Medulla oblongata (tissue), 1 donor: ENCODE data around the gene SCN3A.

ENCODE experiments used
- DNase-seq: peaks from one replicate; pipeline ENCODE4 v3.0.0-alpha.2; 2015; ENCODE audit errors: extremely low spot score

Gene SCN3A

DNA sequence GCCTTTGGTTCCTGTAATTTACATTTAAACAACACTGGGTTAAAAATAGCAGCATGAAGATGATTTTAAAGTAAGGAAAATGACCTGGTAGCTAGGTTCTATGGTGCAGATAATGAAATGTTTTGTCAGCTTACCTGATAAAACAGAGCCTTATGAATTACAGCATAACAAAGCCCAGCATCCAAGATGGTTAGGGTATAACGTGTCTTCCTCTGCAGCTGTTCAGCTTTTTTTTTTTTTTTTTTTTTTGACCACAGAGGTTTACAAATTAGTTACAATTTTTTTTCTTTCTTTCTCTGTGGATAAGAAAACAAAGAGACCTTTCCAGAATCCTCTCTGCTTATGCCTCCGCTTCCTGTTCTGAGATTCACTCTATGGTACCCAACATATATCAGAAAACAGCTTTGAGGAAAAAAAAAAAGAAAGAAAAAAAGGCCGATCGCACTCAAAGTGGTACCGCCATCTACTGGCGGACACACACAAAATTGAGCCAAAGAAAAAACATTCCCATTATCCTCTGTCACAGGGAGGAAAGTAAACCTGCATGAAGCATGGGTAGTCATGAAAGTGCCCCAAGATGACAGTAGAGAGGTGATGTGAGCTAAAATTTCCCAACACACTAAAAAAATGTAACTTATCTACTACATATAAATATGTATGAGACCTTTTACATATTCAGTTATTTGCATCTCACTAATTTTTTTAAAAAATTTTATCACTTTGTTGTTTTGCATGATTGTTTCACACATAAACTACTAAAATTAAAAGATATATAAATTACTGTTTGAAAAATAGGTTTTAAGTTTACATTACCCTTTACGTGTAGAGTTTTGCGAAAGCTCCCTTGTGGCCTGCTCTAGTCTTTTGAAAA, at the start of gene SCN3A:
Gene SCN3A (minus strand): TSS at position 362 of the 871 bp plus-strand sequence. CDS start 27,656 bp downstream, outside the sequence.
- DNase-seq = peak; percentile 61

DNA sequence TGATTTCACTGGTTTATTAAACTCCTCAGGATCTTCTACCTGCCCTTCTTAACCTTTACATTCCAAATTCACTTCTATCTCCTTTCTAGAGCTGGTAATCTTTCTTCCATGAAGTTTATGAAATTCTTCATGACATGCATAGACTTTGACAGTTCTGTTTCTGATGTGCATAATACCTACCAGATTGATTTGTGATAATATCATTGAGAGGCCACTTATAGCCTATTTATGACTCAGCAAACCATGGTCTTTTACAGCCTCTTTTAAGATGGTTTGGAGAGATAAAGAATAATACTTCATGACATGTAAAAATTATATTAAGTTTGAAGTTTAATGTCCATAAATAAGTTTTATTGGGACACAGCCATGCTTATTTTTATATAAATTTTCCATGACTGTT, 49.3 kb upstream of the SCN3A start:
- no peak for DNase-seq

GRCh38 chr2:165251366-165251765, 47.5 kb upstream of the SCN3A start:
- no peak for DNase-seq

DNA sequence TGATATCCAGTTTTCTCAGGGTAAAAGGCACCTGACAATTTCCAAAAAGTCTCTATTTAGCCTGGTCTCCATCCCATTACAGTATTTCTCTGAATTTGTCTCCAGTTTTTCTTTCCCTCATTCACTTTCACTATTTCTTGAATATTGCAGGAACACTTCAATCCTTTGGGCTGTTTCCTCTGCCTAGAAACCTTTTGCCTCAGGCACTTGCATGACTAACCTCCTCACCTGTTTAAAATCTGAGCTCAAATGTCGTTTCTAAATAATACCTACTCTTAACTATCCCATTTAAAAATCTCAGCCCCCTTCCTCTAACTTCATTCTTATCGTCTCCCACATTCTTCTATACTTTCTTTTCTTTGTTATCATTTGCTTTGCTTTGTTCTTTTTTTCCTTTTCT, 44.4 kb upstream of the SCN3A start:
- DNase-seq = no peak

GRCh38 chr2:165245081-165245793, 41.4 kb upstream of the SCN3A start:
- no peak for DNase-seq

GRCh38 chr2:165240916-165241315, 37.1 kb upstream of the SCN3A start:
- no peak for DNase-seq

DNA sequence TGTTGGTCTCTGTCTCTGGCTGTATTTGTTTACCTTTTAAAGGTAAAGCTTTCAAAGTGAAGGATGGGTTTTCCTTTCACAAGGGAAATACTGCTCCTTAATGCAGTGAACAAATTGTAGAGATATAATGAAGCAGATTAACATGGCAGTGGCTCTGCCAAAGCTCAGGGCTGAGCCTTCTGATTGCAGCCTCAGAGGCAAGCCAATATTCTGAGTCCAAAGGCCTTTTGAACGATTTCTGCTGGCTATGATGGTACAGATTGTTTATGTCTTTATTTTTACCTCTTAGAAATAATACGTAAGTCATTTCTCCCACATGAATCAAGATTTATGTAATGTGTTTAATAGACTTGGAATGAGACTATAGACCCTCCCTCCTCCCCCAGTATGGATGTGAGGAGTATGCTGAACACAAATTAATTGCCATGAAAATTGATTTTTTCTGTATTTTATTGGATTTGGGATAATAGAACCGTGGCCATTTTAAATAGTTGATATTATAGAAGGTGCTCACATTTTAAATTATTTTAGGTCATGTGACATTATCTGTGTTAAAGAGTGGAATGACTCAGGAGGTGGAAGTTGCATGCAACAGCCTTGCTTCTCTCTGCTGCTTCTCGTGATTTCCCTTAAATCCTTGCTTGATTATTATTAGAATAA, 36.1 kb upstream of the SCN3A start:
- no peak for DNase-seq

DNA sequence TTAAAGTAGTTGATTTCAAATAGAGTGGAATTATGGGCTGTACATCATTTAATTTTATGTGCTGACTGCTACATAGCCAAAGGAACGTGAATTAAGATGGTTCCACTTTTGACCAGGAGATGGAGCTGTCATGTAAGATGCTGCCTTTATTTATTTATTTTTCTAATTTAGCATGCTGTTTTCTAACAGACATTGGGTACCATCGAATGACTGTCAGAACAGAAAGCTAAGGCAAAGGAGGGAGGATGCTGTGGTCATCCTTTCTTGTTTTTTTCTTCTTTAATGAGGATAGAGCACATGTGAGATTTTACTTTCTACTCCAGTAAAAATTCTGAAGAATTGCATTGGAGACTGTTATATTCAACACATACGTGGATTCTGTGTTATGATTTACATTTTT, 35.4 kb upstream of the SCN3A start, which contains the start of gene SCN2A:
Gene SCN2A (plus strand): TSS at position 185 of the 400 bp plus-strand sequence. CDS start 56,410 bp downstream, outside the sequence.
- peak; percentile 65 for DNase-seq

- peak; percentile 10 for DNase-seq
These were observed 34.4 kb upstream of the SCN3A start for GRCh38 chr2:165238295-165238694.

- no peak for DNase-seq
These were observed 33.2 kb upstream of the SCN3A start for GRCh38 chr2:165237056-165237455.

DNA sequence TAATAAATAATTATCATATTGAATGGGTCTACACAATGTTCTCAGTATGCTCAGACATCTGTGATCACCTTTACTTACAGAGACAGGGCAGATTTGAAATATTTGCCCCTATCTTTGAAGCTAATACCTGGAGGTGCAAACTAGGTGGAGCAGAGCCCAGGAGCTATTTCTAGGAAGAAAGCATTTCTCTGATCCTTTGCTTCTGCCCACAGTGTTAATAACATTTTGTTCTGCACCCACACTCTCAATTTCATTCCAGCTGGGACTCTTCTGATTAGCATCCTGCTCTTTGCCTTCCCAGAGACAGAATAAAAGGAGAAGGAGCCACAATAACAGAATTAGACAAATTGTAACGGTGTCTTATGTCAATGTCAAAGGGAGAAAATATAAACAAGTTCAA, 23.7 kb upstream of the SCN3A start:
- DNase-seq = no peak

DNA sequence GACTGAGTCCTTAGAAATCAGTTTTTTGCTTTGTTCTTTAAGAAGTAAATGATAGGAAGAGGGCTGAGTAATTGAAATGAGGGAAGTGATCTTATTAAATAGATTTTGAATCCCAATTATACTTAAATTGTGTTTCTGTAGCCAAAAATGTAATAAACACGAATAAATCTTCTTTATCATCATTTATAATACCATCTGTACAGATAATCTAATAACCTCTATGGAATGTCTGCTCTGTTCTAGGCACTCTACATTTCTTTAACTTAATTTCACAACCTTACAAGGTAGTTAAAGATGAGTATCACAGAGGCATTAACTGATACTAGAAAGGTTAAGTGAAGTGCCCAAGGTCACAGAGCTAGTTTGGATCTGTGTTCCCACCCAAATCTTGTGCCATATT, 21.1 kb upstream of the SCN3A start:
- no peak for DNase-seq

DNA sequence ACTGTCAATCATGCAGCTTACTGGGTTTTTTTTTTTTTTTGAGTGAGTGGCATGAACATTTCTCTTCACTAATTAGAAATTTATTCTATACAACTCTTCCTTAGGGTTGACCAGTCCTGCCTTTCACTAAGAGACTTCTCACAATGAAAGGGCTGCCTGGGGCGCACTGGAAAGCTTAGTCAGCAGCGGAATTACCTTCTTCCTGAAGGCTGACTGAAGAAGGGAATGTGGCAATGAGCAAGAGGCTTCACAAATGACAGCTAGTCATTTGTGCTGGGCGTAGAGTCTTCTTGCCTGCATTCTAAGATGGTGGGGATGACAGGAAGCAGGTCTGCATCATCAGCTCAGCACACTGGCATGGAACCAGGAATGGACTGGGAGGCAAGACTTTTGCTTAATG, 15.6 kb upstream of the SCN3A start:
- no peak for DNase-seq

DNA sequence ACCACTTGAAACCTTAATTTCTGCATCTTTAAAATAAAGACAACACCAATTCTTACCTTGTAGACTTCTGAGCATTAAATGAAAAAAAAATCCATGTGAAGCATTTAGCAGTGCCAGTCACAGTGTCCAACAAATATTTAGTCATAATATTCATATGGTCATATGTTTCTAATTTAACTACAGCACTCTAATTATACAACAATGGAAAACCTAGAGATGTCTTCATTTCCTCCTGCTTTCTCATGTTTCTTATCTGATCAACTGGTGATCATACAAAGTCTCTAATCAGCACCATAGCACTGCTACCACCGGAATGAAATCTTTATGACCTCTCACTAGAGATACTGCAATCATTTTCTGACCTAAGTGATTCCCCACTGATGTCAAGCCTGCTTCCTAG, 10.2 kb upstream of the SCN3A start:
- DNase-seq = no peak

DNA sequence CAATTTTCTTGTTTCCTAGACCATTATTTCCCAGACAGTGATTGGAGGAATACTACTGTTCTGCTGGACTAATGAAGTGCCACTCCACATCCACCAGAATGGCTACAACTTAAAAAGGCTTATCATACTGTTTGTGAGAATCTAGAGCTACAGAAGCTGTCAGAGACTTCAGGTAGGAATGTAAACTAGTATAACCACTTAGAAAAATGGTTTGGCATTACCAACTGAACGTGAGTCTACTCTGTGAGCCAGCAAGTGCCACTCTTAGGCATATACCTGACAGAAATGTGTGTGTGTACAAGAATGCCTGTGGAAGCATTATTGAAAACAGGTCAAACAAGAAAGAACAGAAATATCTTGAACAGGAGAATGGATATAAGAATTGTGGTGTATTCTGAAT, 4.2 kb upstream of the SCN3A start:
- no peak for DNase-seq

GRCh38 chr2:165205865-165206264, 2.0 kb upstream of the SCN3A start:
- DNase-seq = no peak

DNA sequence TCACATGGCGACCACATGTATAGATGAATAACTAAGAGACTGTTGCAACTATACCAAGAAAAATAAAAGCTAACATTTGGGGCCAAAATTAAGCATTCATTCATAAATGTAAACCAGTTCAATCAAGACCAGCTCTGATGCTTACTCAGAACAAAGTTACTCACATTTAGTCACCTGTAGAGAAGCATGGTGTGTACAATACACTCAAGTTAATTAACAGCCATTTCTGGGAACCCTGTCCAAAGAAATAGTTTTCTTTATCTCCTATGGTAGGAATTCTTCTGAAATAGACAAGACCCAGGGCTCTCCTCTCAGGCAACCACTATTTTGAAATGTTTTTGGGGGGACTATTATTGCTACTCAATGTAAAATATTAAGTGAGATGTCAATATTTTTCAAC, 1.6 kb downstream of the SCN3A start:
- DNase-seq = no peak

DNA sequence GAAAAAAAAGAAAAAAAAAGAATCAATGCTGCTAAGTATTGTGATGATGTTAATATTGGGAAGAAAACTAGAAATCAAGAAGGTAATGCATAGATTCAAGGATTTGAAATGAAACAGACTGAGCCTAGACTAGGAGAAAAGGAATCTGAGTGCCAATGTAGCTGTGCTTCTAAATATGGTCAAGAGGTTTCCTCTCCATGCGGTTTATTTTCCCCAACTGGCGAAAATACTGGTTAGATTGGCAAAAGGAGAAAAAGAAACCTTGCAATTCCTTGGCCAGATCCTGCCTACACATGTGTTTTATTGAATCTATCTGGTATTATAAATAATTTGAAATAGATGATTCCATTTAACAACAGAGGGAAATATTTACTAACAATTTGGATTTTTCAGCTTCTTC, 5.7 kb downstream of the SCN3A start:
- no peak for DNase-seq

DNA sequence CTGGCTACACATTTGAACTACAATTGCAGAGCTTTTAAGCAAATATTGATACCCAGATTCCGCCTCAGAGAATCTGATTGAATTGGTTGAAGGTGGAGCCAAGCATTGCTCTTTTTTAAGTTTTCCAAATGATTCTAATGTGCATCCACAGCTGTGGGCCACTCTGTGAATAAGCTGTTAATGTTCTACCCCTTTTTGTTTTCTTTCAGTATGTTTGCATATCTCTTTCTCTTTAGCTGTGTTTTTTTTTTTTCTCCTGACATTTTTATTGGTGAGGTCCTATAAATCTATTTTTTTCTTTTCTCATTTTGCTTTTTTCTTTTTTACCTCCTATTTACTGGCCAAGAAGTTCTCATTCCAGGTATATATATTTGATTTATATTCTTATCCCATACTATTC, 6.5 kb downstream of the SCN3A start:
- no peak for DNase-seq

DNA sequence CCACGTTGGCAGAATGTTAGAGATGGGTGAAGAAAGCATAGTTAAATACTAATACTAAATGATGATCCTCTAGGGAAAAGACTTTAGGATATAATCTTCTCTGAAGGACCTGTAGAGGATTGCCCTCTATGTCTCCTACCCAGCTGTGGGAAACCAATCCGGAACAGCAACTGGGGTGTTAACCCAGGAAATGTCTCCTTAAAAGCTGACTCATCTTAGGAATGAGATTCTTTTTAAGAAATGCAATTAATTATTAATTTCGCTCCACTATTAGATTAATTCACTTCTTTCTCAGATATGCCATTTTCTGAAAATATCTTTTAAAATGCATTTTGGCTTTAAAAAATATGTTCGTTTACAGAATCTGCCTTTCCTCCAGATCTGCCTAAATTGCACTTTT, 7.4 kb downstream of the SCN3A start:
- no peak for DNase-seq

- no peak for DNase-seq
These were observed 10.6 kb downstream of the SCN3A start for GRCh38 chr2:165193178-165193777.

DNA sequence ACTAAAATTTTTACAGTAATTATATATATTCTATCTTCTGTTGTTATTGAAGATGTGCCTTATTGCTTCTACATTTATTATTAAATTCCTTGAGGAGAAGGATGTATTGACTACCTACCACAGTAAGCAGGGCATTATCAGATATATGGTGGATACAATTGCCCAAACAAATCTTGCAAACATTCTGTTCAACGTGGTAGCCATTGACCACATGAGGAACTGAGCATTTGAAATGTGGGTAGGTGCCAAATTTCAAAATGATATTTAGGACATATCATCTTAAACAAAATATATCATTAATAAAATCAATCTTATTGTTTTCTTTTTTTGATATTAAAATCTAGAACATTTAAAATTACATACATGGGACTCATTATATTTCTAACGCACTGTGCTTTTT, 11.1 kb downstream of the SCN3A start:
- no peak for DNase-seq
